Loucy (cell line): ENCODE results near the gene DNA2.

Source experiments
- EZH2phosphoT487 ChIP-seq: fragments of 200-600 bp; IDR thresholded peaks from 2 replicates; pipeline ENCODE4 v1.6.1; 2018; ENCODE audit warnings: antibody characterized with exemption, mild to moderate bottlenecking, moderate library complexity, borderline replicate concordance
- TF ChIP-seq, protein P1 (sequence below): fragments of 200-600 bp; sonication (generic); conservative IDR thresholded peaks from 2 replicates; pipeline ENCODE4 v1.5.1; 2014; ENCODE audit warnings: mild to moderate bottlenecking, antibody characterized with exemption, low read length

- TF ChIP-seq, protein P1, sequence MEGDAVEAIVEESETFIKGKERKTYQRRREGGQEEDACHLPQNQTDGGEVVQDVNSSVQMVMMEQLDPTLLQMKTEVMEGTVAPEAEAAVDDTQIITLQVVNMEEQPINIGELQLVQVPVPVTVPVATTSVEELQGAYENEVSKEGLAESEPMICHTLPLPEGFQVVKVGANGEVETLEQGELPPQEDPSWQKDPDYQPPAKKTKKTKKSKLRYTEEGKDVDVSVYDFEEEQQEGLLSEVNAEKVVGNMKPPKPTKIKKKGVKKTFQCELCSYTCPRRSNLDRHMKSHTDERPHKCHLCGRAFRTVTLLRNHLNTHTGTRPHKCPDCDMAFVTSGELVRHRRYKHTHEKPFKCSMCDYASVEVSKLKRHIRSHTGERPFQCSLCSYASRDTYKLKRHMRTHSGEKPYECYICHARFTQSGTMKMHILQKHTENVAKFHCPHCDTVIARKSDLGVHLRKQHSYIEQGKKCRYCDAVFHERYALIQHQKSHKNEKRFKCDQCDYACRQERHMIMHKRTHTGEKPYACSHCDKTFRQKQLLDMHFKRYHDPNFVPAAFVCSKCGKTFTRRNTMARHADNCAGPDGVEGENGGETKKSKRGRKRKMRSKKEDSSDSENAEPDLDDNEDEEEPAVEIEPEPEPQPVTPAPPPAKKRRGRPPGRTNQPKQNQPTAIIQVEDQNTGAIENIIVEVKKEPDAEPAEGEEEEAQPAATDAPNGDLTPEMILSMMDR, result no peak
- TF ChIP-seq EZH2phosphoT487, result no peak
Measured at GRCh38 chr10:68517188-68517587, 45.4 kb upstream of the DNA2 start.
